ENCODE measurements around the gene PPEF1. TPM values are rescaled to one million over a fixed set of nuclear protein-coding genes. Genes with fewer than 3 reads are reported as not detected.

The PPEF1 gene
- total RNA-seq, 1 donor from 2014 or later: 44.5 TPM

Other genes starting within 250 kb of the PPEF1 start
- 0.16 TPM for gene RS1, start 35.5 kb upstream of the PPEF1 start, total RNA-seq

Data from occipital lobe (tissue), 1 donor.